ENCODE data around the gene ATF6. TPM values are rescaled to one million over a fixed set of nuclear protein-coding genes. Genes with fewer than 3 reads are reported as not detected.
A peak's percentile ranks its signal among the peaks of the same experiment; 100 is the strongest.

The ATF6 gene
- total and polyA plus RNA-seq, 9 of the 15 experiments (the other 6 are each of a cell fraction or from before 2014, with no cell fraction given), result 11.7 to 32.4 (median 20.4) TPM

DNA sequence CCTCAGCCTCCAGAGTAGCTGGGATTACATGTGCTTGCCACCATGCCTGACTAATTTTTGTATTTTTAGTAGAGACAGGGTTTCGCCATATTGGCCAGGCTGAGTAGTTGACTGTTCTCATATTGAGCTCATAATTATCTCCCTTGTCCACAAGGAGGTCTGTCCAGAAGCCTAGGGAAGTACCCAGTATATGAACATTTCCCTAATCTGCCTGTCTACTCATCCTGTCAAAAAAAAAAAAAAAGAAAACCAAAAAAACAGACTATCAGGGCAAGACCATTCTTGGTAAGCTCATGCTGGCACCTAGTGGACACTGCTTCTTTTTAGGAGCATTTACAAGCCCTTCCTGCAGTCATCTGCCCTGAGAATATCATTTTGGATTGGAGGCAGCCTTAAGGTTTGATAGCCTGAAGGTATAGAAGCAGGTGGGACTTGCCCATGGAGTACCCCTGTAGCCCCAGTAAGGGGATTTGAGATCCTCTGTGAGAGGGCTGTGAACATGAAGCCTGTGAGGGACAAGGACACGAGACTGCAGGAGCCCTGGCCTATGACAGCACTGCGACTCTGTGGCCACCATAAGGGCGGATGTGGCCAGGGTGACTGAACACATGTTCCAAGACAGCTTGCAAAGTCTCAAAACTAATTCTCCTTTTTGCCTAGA lies 27.4 kb upstream of the ATF6 start (continued):
- peak; percentile 83 to 86 for TF ChIP-seq ARNT (IDR thresholded peaks at IDR 0.05)
- TF ChIP-seq, protein P1, sequence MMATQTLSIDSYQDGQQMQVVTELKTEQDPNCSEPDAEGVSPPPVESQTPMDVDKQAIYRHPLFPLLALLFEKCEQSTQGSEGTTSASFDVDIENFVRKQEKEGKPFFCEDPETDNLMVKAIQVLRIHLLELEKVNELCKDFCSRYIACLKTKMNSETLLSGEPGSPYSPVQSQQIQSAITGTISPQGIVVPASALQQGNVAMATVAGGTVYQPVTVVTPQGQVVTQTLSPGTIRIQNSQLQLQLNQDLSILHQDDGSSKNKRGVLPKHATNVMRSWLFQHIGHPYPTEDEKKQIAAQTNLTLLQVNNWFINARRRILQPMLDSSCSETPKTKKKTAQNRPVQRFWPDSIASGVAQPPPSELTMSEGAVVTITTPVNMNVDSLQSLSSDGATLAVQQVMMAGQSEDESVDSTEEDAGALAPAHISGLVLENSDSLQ (IDR thresholded peaks at IDR 0.05), result peak; percentile 81
- TF ChIP-seq CBX3 (IDR thresholded peaks at IDR 0.05; ENCODE audit: borderline replicate concordance in 1 of 2, low read length in 2 of 2), result peak in 1 of 2 experiments; percentile 15; a peak in 1 of 3 replicates
- TF ChIP-seq CEBPB (tag; IDR thresholded peaks at IDR 0.05), result peak; percentile 85
- TF ChIP-seq DIDO1 (tag; IDR thresholded peaks at IDR 0.05; ENCODE audit: low read depth), result no peak
- TF ChIP-seq ZNF707 (CRISPR knock-in tag; conservative IDR thresholded peaks at IDR 0.05), result no peak
- TF ChIP-seq, protein P2, sequence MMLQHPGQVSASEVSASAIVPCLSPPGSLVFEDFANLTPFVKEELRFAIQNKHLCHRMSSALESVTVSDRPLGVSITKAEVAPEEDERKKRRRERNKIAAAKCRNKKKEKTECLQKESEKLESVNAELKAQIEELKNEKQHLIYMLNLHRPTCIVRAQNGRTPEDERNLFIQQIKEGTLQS (IDR thresholded peaks at IDR 0.05), result peak; percentile 24; the same call in 1 of the 2 replicates
- TF ChIP-seq, protein P2 (CRISPR knock-in tag; conservative IDR thresholded peaks at IDR 0.05), result no peak
- no peak for TF ChIP-seq NCOA6 (IDR thresholded peaks at IDR 0.05)
- TF ChIP-seq, protein P3, sequence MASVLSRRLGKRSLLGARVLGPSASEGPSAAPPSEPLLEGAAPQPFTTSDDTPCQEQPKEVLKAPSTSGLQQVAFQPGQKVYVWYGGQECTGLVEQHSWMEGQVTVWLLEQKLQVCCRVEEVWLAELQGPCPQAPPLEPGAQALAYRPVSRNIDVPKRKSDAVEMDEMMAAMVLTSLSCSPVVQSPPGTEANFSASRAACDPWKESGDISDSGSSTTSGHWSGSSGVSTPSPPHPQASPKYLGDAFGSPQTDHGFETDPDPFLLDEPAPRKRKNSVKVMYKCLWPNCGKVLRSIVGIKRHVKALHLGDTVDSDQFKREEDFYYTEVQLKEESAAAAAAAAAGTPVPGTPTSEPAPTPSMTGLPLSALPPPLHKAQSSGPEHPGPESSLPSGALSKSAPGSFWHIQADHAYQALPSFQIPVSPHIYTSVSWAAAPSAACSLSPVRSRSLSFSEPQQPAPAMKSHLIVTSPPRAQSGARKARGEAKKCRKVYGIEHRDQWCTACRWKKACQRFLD (CRISPR knock-in tag; IDR thresholded peaks at IDR 0.05), result peak; percentile 57; the same call in 1 of the 2 replicates
- peak; percentile 68 for TF ChIP-seq FOSL1 (tag; conservative IDR thresholded peaks at IDR 0.05)
- 0 out of 4 replicates have a peak, but pooled peaks of 1 of the 2 experiments have one; percentile 69 for TF ChIP-seq MCM7 (IDR thresholded peaks at IDR 0.05)
- peak; percentile 18; the same call in 1 of the 2 replicates for TF ChIP-seq CXXC5 (CRISPR knock-in tag; IDR thresholded peaks at IDR 0.05)
- TF ChIP-seq, protein P4, sequence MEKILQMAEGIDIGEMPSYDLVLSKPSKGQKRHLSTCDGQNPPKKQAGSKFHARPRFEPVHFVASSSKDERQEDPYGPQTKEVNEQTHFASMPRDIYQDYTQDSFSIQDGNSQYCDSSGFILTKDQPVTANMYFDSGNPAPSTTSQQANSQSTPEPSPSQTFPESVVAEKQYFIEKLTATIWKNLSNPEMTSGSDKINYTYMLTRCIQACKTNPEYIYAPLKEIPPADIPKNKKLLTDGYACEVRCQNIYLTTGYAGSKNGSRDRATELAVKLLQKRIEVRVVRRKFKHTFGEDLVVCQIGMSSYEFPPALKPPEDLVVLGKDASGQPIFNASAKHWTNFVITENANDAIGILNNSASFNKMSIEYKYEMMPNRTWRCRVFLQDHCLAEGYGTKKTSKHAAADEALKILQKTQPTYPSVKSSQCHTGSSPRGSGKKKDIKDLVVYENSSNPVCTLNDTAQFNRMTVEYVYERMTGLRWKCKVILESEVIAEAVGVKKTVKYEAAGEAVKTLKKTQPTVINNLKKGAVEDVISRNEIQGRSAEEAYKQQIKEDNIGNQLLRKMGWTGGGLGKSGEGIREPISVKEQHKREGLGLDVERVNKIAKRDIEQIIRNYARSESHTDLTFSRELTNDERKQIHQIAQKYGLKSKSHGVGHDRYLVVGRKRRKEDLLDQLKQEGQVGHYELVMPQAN (IDR thresholded peaks at IDR 0.05; ENCODE audit: borderline replicate concordance), result peak; percentile 60; the same call in 1 of the 2 replicates
- peak in 1 of 3 experiments; percentile 36 for TF ChIP-seq YY1 (IDR thresholded peaks at IDR 0.05; ENCODE audit: borderline replicate concordance in 1 of 3, control insufficient read depth in 1 of 3, extremely low read depth in 1 of 3, insufficient read depth in 3 of 3, insufficient read length in 1 of 3, insufficient replicate concordance in 2 of 3, low read depth in 1 of 3, low read length in 2 of 3)
- TF ChIP-seq, protein P5, sequence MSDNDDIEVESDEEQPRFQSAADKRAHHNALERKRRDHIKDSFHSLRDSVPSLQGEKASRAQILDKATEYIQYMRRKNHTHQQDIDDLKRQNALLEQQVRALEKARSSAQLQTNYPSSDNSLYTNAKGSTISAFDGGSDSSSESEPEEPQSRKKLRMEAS (CRISPR knock-in tag; IDR thresholded peaks at IDR 0.05), result peak; percentile 18; the same call in 1 of the 2 replicates
- no peak for TF ChIP-seq SUPT5H (IDR thresholded peaks at IDR 0.05)
- peak; percentile 51; the same call in 1 of the 2 replicates for TF ChIP-seq CTBP1 (IDR thresholded peaks at IDR 0.05; ENCODE audit: borderline replicate concordance)
- peak; percentile 26; the same call in 1 of the 2 replicates for TF ChIP-seq NFIC (IDR thresholded peaks at IDR 0.05)
- no peak for TF ChIP-seq ZNF197 (CRISPR knock-in tag; IDR thresholded peaks at IDR 0.05; ENCODE audit: low read depth)
- TF ChIP-seq RAD51 (IDR thresholded peaks at IDR 0.05; ENCODE audit: borderline replicate concordance, low read depth), result peak; percentile 32; the same call in 1 of the 2 replicates
- TF ChIP-seq MAFK (IDR thresholded peaks at IDR 0.05; ENCODE audit: low read length), result peak; percentile 4; the same call in 1 of the 2 replicates
